Forelimb muscle (tissue), 1 donor: ENCODE data around the gene PAPPA. TPM values are rescaled to one million over a fixed set of nuclear protein-coding genes. Genes with fewer than 3 reads are reported as not detected.

Source experiments
- DNase-seq: peaks from one replicate; pipeline ENCODE4 v3.0.0-alpha.2; 2013; ENCODE audit warnings: low read depth
- polyA plus RNA-seq: library from polyadenylated mRNA; unstranded; fragments of 120-200 nt; gene quantifications from one replicate; pipeline ENCODE4 v1.2.1, GENCODE V29; 2013; ENCODE audit not compliant: insufficient read length

Gene PAPPA
- polyA plus RNA-seq, 1 donor = 0.49 TPM

- DNase-seq = no peak
These were observed 196.1 kb downstream of the PAPPA start for GRCh38 chr9:116349684-116350083.

GRCh38 chr9:116350213-116350612 lies 196.6 kb downstream of the PAPPA start:
- DNase-seq = no peak

GRCh38 chr9:116352958-116353357 lies 199.4 kb downstream of the PAPPA start:
- DNase-seq = no peak

GRCh38 chr9:116355153-116355921 lies 201.7 kb downstream of the PAPPA start:
- peak; percentile 65 for DNase-seq

- DNase-seq = no peak
These were observed 204.7 kb downstream of the PAPPA start for GRCh38 chr9:116358251-116358650.

GRCh38 chr9:116360016-116360415 lies 206.4 kb downstream of the PAPPA start:
- no peak for DNase-seq

- DNase-seq = no peak
These were observed 207.4 kb downstream of the PAPPA start for GRCh38 chr9:116360989-116361388.

- no peak for DNase-seq
These were observed 208.0 kb downstream of the PAPPA start for GRCh38 chr9:116361547-116361946.

GRCh38 chr9:116362493-116362892 lies 208.9 kb downstream of the PAPPA start:
- DNase-seq = no peak

GRCh38 chr9:116365056-116365471 lies 211.5 kb downstream of the PAPPA start:
- DNase-seq = peak; percentile 46

- no peak for DNase-seq
These were observed 212.7 kb downstream of the PAPPA start for GRCh38 chr9:116366241-116366640.

- no peak for DNase-seq
These were observed 215.1 kb downstream of the PAPPA start for GRCh38 chr9:116368680-116369079.

- DNase-seq = no peak
These were observed 216.1 kb downstream of the PAPPA start for GRCh38 chr9:116369706-116370105.

- no peak for DNase-seq
These were observed 217.0 kb downstream of the PAPPA start for GRCh38 chr9:116370556-116370955.

- no peak for DNase-seq
These were observed 218.6 kb downstream of the PAPPA start for GRCh38 chr9:116372081-116372673.

GRCh38 chr9:116372786-116373185 lies 219.2 kb downstream of the PAPPA start:
- DNase-seq = no peak

- DNase-seq = no peak
These were observed 223.7 kb downstream of the PAPPA start for GRCh38 chr9:116377179-116377798.

GRCh38 chr9:116378873-116379272 lies 225.3 kb downstream of the PAPPA start:
- no peak for DNase-seq

GRCh38 chr9:116379821-116380220 lies 226.2 kb downstream of the PAPPA start:
- no peak for DNase-seq

GRCh38 chr9:116380496-116380995 lies 227.0 kb downstream of the PAPPA start:
- DNase-seq = no peak

- no peak for DNase-seq
These were observed 227.8 kb downstream of the PAPPA start for GRCh38 chr9:116381350-116381749.

- DNase-seq = no peak
These were observed 228.5 kb downstream of the PAPPA start for GRCh38 chr9:116382053-116382452.

GRCh38 chr9:116383133-116383532 lies 229.5 kb downstream of the PAPPA start:
- DNase-seq = no peak
